Endodermal cell (in vitro differentiated cells): ENCODE data around the gene JAKMIP1. TPM values are rescaled to one million over a fixed set of nuclear protein-coding genes. Genes with fewer than 3 reads are reported as not detected.

Experiments used
- DNase-seq: peaks from one replicate; pipeline ENCODE4 v3.0.0-alpha.2; 2017
- H3K27ac ChIP-seq: 2 replicates; pipeline ENCODE4 v1.5.1; 2013; ENCODE audit warnings: mild to moderate bottlenecking, low read depth, low read length, moderate library complexity
- H3K27me3 ChIP-seq: 2 replicates; pipeline ENCODE4 v1.6.1; 2013; ENCODE audit warnings: mild to moderate bottlenecking, low read length, moderate library complexity; ENCODE audit not compliant: insufficient read depth, control insufficient read depth, poor library complexity, severe bottlenecking
- H3K36me3 ChIP-seq: 2 replicates; pipeline ENCODE4 v1.7.0; 2013; ENCODE audit warnings: mild to moderate bottlenecking, low read length, moderate library complexity; ENCODE audit not compliant: control insufficient read depth, insufficient read depth
- H3K4me1 ChIP-seq: one replicate; pipeline ENCODE4 v1.7.0; 2013; ENCODE audit warnings: low read length; ENCODE audit not compliant: control insufficient read depth, insufficient read depth
- H3K4me3 ChIP-seq: 2 replicates; pipeline ENCODE4 v1.5.1; 2013; ENCODE audit warnings: mild to moderate bottlenecking, low read length, moderate library complexity
- H3K9ac ChIP-seq: 2 replicates; pipeline ENCODE4 v1.6.1; 2013; ENCODE audit warnings: mild to moderate bottlenecking, low read length, moderate library complexity; ENCODE audit not compliant: poor library complexity, severe bottlenecking; ENCODE audit errors: extremely low read depth
- H3K9me3 ChIP-seq: 2 replicates; pipeline ENCODE4 v1.6.1; 2013; ENCODE audit warnings: mild to moderate bottlenecking, low read length, moderate library complexity; ENCODE audit not compliant: control insufficient read depth
- H3K27ac Mint-ChIP-seq: 2 replicates; pipeline ENCODE4 v1.8.0; 2020; ENCODE audit warnings: mixed read lengths
- H3K27me3 Mint-ChIP-seq: 2 replicates; pipeline ENCODE4 v1.8.0; 2021; ENCODE audit warnings: mild to moderate bottlenecking, mixed read lengths; ENCODE audit not compliant: insufficient read depth
- H3K36me3 Mint-ChIP-seq: 2 replicates; pipeline ENCODE4 v1.8.0; 2020; ENCODE audit warnings: low read depth, mixed read lengths
- H3K4me1 Mint-ChIP-seq: 2 replicates; pipeline ENCODE4 v1.8.0; 2020; ENCODE audit warnings: mixed read lengths
- H3K4me3 Mint-ChIP-seq: 2 replicates; pipeline ENCODE4 v1.8.0; 2020; ENCODE audit warnings: mild to moderate bottlenecking, moderate library complexity, mixed read lengths
- H3K9me3 Mint-ChIP-seq: 2 replicates; pipeline ENCODE4 v1.8.0; 2020; ENCODE audit warnings: mild to moderate bottlenecking, mixed read lengths
- CTCF ChIP-seq: fragments of 200-600 bp; sonication (generic); conservative IDR thresholded peaks from 2 replicates; pipeline ENCODE4 v1.5.0; 2021; ENCODE audit warnings: antibody characterized with exemption, mild to moderate bottlenecking
- WGBS, 2 experiments: methylation state at CpG; one replicate each; pipeline versions ENCODE4 v1.1.5 to v1.1.7; 2013; ENCODE audit warnings: missing lambda C conversion rate in 2 of 2, mixed read lengths in 1 of 2; ENCODE audit not compliant: insufficient coverage in 1 of 2, insufficient read length in 1 of 2; 5-methylcytosine and 5-hydroxymethylcytosine counted together
- total RNA-seq, 2 donors: library from RNA; stranded (reverse); fragmentation: NEBNext Ultra II Directional in 1 of 2; extraction: Animal tissue kit (Norgen Biotek cat#: 25700) in 1 of 2; gene quantifications; 2 replicates in 1 of 2; 3 replicates in 1 of 2; pipeline ENCODE4 v1.2.1, GENCODE V29; 2021

JAKMIP1 gene
- total RNA-seq, 2 donors from 2014 or later, result 10.4 to 11.2 TPM

- no peaks in the 10 kb centered on the region for H3K9me3 ChIP-seq
- Mint-ChIP-seq H3K27me3 (peaks cover 24% of the 10 kb centered on the region), H3K9me3 (no peaks in the 10 kb centered on the region), H3K4me1 (peaks cover 5% of the 10 kb centered on the region), H3K36me3 (no peaks in the 10 kb centered on the region), H3K4me3 (no peak overlapping the region), H3K27ac (no peak overlapping the region)
- H3K9ac ChIP-seq, result no peak overlapping the region
- DNase-seq, result no peak
- H3K27me3 ChIP-seq, result peaks cover 21% of the 10 kb centered on the region
- H3K4me3 ChIP-seq, result no peak overlapping the region
- no peaks in the 10 kb centered on the region for H3K36me3 ChIP-seq
- no peak overlapping the region for H3K27ac ChIP-seq
- TF ChIP-seq CTCF, result no peak
- H3K4me1 ChIP-seq, result no peaks in the 10 kb centered on the region
- WGBS, 2 experiments, result 89 to 93% methylated on average over 12 of the region's 12 CpGs
Observed at GRCh38 chr4:6013564-6013963, 186.8 kb downstream of the JAKMIP1 start.

GRCh38 chr4:6012200-6012599, 188.1 kb downstream of the JAKMIP1 start:
- no peaks in the 10 kb centered on the region for H3K9me3 ChIP-seq
- no peaks in the 10 kb centered on the region for H3K36me3 ChIP-seq
- H3K4me3 ChIP-seq, result no peak overlapping the region
- H3K9ac ChIP-seq, result no peak overlapping the region
- WGBS, 2 experiments, result 85 to 86% methylated on average over 5 of the region's 5 CpGs
- Mint-ChIP-seq H3K36me3 (no peaks in the 10 kb centered on the region), H3K27me3 (peaks cover 35% of the 10 kb centered on the region), H3K4me1 (peaks cover 5% of the 10 kb centered on the region), H3K27ac (no peak overlapping the region), H3K9me3 (no peaks in the 10 kb centered on the region), H3K4me3 (no peak overlapping the region)
- TF ChIP-seq CTCF, result no peak
- no peaks in the 10 kb centered on the region for H3K4me1 ChIP-seq
- H3K27me3 ChIP-seq, result peaks cover 33% of the 10 kb centered on the region
- no peak overlapping the region for H3K27ac ChIP-seq
- DNase-seq, result no peak

- Histone ChIP-seq H3K4me1 (no peaks in the 10 kb centered on the region), H3K27me3 (peaks cover 38% of the 10 kb centered on the region), H3K27ac (no peak overlapping the region), H3K36me3 (no peaks in the 10 kb centered on the region), H3K9ac (no peak overlapping the region), H3K4me3 (no peak overlapping the region), H3K9me3 (no peaks in the 10 kb centered on the region)
- peak; percentile 59 for DNase-seq
- H3K4me1 Mint-ChIP-seq, result peaks cover 5% of the 10 kb centered on the region
- H3K27me3 Mint-ChIP-seq, result peaks cover 38% of the 10 kb centered on the region
- no peak overlapping the region for H3K4me3 Mint-ChIP-seq
- H3K9me3 Mint-ChIP-seq, result no peaks in the 10 kb centered on the region
- no peak overlapping the region for H3K27ac Mint-ChIP-seq
- 75 to 87% methylated on average over 7 to 8 of the region's 8 CpGs for WGBS, 2 experiments
- peaks cover 2% of the 10 kb centered on the region for H3K36me3 Mint-ChIP-seq
- TF ChIP-seq CTCF, result no peak
Observed at GRCh38 chr4:6011686-6012085, 188.7 kb downstream of the JAKMIP1 start.
